ENCODE measurements around the gene ARRDC5. TPM values are rescaled to one million over a fixed set of nuclear protein-coding genes. Genes with fewer than 3 reads are reported as not detected.

ARRDC5 gene
- total and polyA plus RNA-seq, 4 experiments from 2014 or later: 0.52 to 13.2 (median 5.2) TPM

DNA sequence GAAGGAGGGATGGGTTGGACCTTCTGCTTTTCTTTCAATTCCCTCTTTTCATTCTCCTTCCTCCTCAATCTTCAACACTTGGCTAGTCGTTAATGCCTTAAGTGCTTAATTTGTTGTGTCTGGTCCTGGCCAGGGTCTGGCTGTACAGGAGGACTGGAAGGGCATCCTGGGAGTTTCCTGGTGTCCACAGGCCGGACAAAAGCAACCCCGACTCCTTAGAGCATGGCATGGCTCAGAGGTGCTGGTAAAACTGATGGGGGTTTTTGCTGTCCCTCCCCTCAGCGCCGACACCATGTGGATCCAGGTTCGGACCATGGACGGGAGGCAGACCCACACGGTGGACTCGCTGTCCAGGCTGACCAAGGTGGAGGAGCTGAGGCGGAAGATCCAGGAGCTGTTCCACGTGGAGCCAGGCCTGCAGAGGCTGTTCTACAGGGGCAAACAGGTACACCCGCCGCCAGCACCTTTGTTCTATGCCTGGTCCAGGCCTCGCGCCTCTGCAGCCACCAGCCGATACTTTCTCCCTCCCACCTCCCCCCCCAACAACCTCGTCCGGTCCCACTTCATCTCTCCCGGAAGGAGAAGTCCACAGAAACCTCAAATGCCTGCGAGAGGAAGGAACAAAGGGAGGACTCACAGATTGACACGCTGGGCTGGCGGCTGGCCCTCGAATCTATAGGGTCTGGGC, 8.0 kb upstream of the ARRDC5 start:
- H3K36me3 Mint-ChIP-seq: peaks cover 0 to 5% of the 10 kb centered on the region in 2 donors
- peak overlapping the region; percentile 84 to 100 (median 92) for H3K4me3 Mint-ChIP-seq
- ChIA-PET POLR2A (ENCODE audit: partially characterized antibody) (interaction anchor here (1.2 to 7.4 kb wide), 6 partner anchors 39 to 119 kb away, joined by 3 to 113 read pairs (median 6); partner anchors contain the start of genes FEM1A, KDM4B and PLIN3), CTCF (ENCODE audit: partially characterized antibody) (interaction anchor here (0.6 to 6.8 kb wide), 19 partner anchors 8 to 487 kb away, joined by 3 to 225 read pairs (median 7); partner anchors contain the start of genes ARRDC5, KDM4B and PLIN3)
- no peak for DNase-seq
- H3K27ac Mint-ChIP-seq: peak overlapping the region; percentile 66 to 98 (median 90)
- H3K36me3 ChIP-seq (ENCODE audit: insufficient read depth, low read length): no peaks in the 10 kb centered on the region
- peak overlapping the region; percentile 33 for H3K27ac ChIP-seq (ENCODE audit: low read depth, low read length)
- peak overlapping the region; percentile 49 to 71 for H3K4me3 ChIP-seq (ENCODE audit: low read length in 2 of 2)
- no peaks in the 10 kb centered on the region for H3K9me3 Mint-ChIP-seq
- peaks cover 24 to 62% (median 49%) of the 10 kb centered on the region in 4 donors for H3K4me1 Mint-ChIP-seq
- no peaks in the 10 kb centered on the region for H3K9me3 ChIP-seq (ENCODE audit: control insufficient read depth in 1 of 2, low read length in 2 of 2)
- intact Hi-C loops (cut with micrococcal nuclease): loop anchor here (1.0 kb wide), 2 partner anchors 38 to 99 kb away; no protein-coding TSS in a partner anchor
- peaks cover 64% of the 10 kb centered on the region for H3K4me1 ChIP-seq (ENCODE audit: insufficient read depth, low read length)
- no peaks in the 10 kb centered on the region for H3K27me3 Mint-ChIP-seq
- no peaks in the 10 kb centered on the region for H3K27me3 ChIP-seq (ENCODE audit: insufficient read depth, low read length)

DNA sequence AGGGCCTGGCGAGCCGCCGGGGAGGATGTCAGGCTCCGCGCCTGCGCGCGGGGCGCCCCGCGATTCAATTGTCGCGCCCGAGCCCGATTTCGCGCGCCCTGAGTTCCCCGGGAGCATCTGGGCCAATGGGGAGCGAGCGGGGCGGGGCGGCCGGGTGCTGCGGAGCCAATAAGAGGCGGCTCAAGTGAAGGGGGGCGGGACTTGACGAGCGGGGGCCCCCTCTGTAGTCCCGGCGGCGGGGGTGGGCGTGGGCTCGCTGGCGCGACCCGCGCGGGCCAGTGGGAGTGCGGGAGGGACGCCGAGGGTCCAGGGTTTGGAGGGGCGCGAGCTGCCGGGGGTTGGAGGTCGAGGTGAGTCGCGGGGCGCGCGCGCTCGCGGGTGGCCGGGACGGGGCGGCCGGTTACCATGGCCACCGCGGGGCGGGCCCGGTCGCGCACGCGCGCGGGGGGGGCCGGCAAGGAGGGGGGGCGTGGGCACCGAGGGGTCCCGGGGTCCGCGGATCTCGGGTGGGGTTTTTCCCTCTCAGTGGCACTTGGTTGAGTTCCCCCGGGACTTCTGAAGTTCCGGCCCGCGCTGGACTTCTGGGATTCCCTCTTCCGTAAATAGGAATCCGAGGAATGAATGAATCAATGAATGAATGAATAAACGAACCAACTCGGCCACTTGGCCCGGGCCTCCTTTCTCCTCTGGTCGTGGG, 7.3 kb upstream of the ARRDC5 start:
- Mint-ChIP-seq H3K27me3 (no peaks in the 10 kb centered on the region), H3K9me3 (no peaks in the 10 kb centered on the region), H3K4me1 (peaks cover 23 to 55% (median 44%) of the 10 kb centered on the region in 4 donors), H3K36me3 (peaks cover 0 to 5% of the 10 kb centered on the region in 2 donors), H3K27ac (peak overlapping the region in 5 of 7 donors; percentile 14 to 98 (median 66)), H3K4me3 (peak overlapping the region; percentile 84 to 100 (median 92))
- Histone ChIP-seq H3K36me3 (ENCODE audit: insufficient read depth, low read length) (no peaks in the 10 kb centered on the region), H3K4me1 (ENCODE audit: insufficient read depth, low read length) (peaks cover 57% of the 10 kb centered on the region), H3K9me3 (ENCODE audit: control insufficient read depth in 1 of 2, low read length in 2 of 2) (no peaks in the 10 kb centered on the region), H3K27me3 (ENCODE audit: insufficient read depth, low read length) (no peaks in the 10 kb centered on the region), H3K4me3 (ENCODE audit: low read length in 2 of 2) (peak overlapping the region; percentile 49 to 71), H3K27ac (ENCODE audit: low read depth, low read length) (peak overlapping the region; percentile 33)
- intact Hi-C loops (cut with micrococcal nuclease): no loop called here
- POLR2A ChIA-PET (ENCODE audit: partially characterized antibody): interaction anchor here (1.6 kb wide), 1 partner anchor 119 kb away, joined by 3 read pairs; the partner anchor contains the start of gene FEM1A
- DNase-seq: peak; percentile 92 to 95 (median 93)
- CTCF ChIA-PET (ENCODE audit: partially characterized antibody): interaction anchor here (1.2 to 6.8 kb wide), 3 partner anchors 16 to 60 kb away, joined by 3 to 225 read pairs (median 7); partner anchors contain the start of gene PLIN3

DNA sequence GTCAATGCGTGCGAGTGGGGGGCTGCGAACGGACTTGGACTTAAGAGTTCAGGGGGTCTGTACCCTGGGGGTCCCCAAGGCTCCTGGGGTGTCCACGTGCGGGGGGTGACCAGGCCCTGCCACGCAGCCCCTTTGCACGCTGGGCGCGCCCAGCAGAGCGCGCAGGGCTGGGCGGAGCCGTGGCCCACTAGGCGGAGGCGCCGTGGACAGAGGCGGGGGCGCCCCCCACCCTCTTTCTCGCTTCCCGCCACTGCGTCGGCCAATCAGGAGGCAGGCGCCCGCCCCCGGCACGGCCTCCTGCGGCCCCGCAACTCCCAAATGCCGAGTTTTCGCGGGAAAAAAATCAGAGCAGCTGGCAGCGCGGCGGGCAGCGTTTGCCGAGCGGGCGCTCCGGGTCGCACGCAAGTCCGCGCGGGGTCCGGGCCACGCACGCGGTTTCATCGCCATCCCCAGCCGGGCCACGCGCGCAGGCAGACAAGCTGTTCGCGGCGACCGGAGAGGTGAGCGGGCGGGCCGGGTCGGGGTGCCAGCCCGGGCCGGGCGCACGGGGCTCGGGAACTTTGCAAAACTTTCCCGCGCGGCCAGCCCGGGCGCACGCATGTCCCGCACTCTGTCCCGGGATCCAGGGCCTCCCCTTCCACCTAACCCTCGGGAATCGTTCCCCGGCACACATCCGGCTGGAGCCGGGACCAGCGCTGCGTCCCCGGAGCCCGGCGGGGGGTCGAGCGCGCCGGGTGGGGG, 6.6 kb upstream of the ARRDC5 start, which contains the start of gene UHRF1:
UHRF1 (plus strand) TSS at position 346 of the 741 bp plus-strand sequence. CDS start 1,385 bp downstream, outside the sequence.
- Histone ChIP-seq H3K4me1 (ENCODE audit: insufficient read depth, low read length) (peaks cover 50% of the 10 kb centered on the region), H3K36me3 (ENCODE audit: insufficient read depth, low read length) (no peaks in the 10 kb centered on the region), H3K4me3 (ENCODE audit: low read length in 2 of 2) (peak within 1 kb of the TSS; percentile 49 to 71), H3K9me3 (ENCODE audit: control insufficient read depth in 1 of 2, low read length in 2 of 2) (no peaks in the 10 kb centered on the region), H3K27me3 (ENCODE audit: insufficient read depth, low read length) (no peaks in the 10 kb centered on the region), H3K27ac (ENCODE audit: low read depth, low read length) (peak within 1 kb of the TSS; percentile 33)
- Mint-ChIP-seq H3K27me3 (no peaks in the 10 kb centered on the region), H3K27ac (peak within 1 kb of the TSS in 4 of 7 donors; percentile 51 to 98 (median 77)), H3K9me3 (no peaks in the 10 kb centered on the region), H3K4me3 (peak within 1 kb of the TSS; percentile 84 to 100 (median 92)), H3K36me3 (peaks cover 0 to 5% of the 10 kb centered on the region in 2 donors), H3K4me1 (peaks cover 17 to 49% (median 38%) of the 10 kb centered on the region in 4 donors)
- no peak for DNase-seq
- intact Hi-C loops (cut with micrococcal nuclease): no loop called here
- ChIA-PET POLR2A (ENCODE audit: partially characterized antibody) (no interaction called here), CTCF (ENCODE audit: partially characterized antibody) (no interaction called here)

DNA sequence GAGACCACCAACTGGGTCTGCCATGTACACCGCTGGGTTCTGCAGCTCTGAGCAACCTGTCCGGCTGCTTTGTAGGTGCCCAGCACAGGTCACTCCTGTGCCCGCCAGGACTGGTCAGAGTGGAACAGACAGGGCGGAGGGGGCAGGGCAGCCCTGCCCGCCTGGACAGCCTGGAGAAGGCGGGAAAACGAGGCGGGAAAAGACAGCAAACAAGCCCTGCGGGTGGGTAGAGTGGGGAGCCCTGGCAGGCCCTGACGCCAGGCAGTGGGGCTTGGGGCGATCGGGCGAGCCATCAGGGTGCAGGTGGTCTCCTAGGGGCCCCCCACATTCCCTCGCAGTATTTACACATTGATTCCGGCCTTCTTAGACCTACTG, 6.1 kb upstream of the ARRDC5 start:
- ChIA-PET POLR2A (ENCODE audit: partially characterized antibody) (no interaction called here), CTCF (ENCODE audit: partially characterized antibody) (no interaction called here)
- Mint-ChIP-seq H3K27me3 (no peaks in the 10 kb centered on the region), H3K27ac (no peak overlapping the region), H3K4me1 (peaks cover 13 to 43% (median 33%) of the 10 kb centered on the region in 4 donors), H3K9me3 (no peaks in the 10 kb centered on the region), H3K4me3 (peak overlapping the region; percentile 9 to 71 (median 56)), H3K36me3 (peaks cover 0 to 5% of the 10 kb centered on the region in 2 donors)
- DNase-seq: no peak
- no peak overlapping the region for H3K27ac ChIP-seq (ENCODE audit: low read depth, low read length)
- no peaks in the 10 kb centered on the region for H3K9me3 ChIP-seq (ENCODE audit: control insufficient read depth in 1 of 2, low read length in 2 of 2)
- peaks cover 44% of the 10 kb centered on the region for H3K4me1 ChIP-seq (ENCODE audit: insufficient read depth, low read length)
- H3K36me3 ChIP-seq (ENCODE audit: insufficient read depth, low read length): no peaks in the 10 kb centered on the region
- no peaks in the 10 kb centered on the region for H3K27me3 ChIP-seq (ENCODE audit: insufficient read depth, low read length)
- peak overlapping the region in 1 of 2 donors; percentile 49 for H3K4me3 ChIP-seq (ENCODE audit: low read length in 2 of 2)
- intact Hi-C loops (cut with micrococcal nuclease): no loop called here

DNA sequence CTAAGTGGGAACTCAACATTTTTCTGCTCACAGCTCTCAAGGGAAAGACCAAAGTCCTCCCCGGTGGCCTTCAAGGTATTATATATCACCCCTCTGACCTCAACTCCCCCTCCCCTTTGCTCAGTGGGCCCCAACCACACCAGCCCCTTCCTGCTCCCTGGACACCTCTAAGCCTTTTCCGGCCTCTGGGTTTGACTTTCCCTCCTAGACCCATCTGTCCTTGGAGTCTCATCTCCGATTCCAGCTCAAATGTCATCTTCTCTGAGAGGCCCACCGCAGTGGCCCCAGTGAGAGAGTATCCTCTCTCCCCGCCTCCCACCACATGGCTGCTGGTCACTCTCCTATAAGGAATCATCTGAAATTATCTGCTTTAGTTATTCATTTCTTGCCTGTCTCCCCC, 5.7 kb upstream of the ARRDC5 start:
- Mint-ChIP-seq H3K36me3 (peaks cover 0 to 5% of the 10 kb centered on the region in 2 donors), H3K27ac (peak overlapping the region in 2 of 7 donors; percentile 22 to 51), H3K4me1 (peaks cover 13 to 41% (median 32%) of the 10 kb centered on the region in 4 donors), H3K4me3 (peak overlapping the region; percentile 9 to 71 (median 56)), H3K27me3 (no peaks in the 10 kb centered on the region), H3K9me3 (no peaks in the 10 kb centered on the region)
- Histone ChIP-seq H3K4me3 (ENCODE audit: low read length in 2 of 2) (no peak overlapping the region), H3K36me3 (ENCODE audit: insufficient read depth, low read length) (no peaks in the 10 kb centered on the region), H3K27me3 (ENCODE audit: insufficient read depth, low read length) (no peaks in the 10 kb centered on the region), H3K9me3 (ENCODE audit: control insufficient read depth in 1 of 2, low read length in 2 of 2) (no peaks in the 10 kb centered on the region), H3K4me1 (ENCODE audit: insufficient read depth, low read length) (peaks cover 40% of the 10 kb centered on the region), H3K27ac (ENCODE audit: low read depth, low read length) (no peak overlapping the region)
- DNase-seq: no peak
- intact Hi-C loops (cut with micrococcal nuclease): no loop called here
- POLR2A ChIA-PET (ENCODE audit: partially characterized antibody): no interaction called here
- CTCF ChIA-PET (ENCODE audit: partially characterized antibody): interaction anchor here (1.5 to 1.6 kb wide), 2 partner anchors 34 to 62 kb away, joined by 3 to 4 read pairs; no protein-coding TSS in a partner anchor

DNA sequence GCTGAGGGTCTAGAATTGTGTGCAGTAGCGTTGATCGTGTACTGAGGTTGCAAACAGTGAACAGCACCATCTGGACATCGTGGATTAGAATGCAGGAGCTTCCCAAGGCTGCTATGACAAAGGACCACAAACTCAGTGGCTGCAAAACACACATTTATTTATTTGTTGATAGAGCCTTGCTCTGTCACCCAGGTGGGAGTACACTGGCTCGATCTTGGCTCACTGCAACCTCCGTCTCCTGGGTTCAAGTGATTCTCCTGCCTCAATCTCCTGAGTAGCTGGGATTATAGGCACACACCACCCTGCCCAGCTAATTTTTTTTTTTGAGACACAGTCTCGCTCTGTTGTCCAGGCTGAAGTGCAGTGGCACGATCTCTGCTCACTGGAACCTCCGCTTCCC, 4.3 kb upstream of the ARRDC5 start:
- Mint-ChIP-seq H3K36me3 (peaks cover 0 to 7% of the 10 kb centered on the region in 2 donors), H3K27me3 (no peaks in the 10 kb centered on the region), H3K9me3 (no peaks in the 10 kb centered on the region), H3K4me1 (peaks cover 9 to 27% (median 20%) of the 10 kb centered on the region in 4 donors), H3K4me3 (no peak overlapping the region), H3K27ac (no peak overlapping the region)
- intact Hi-C loops (cut with micrococcal nuclease): no loop called here
- H3K36me3 ChIP-seq (ENCODE audit: insufficient read depth, low read length): no peaks in the 10 kb centered on the region
- peaks cover 27% of the 10 kb centered on the region for H3K4me1 ChIP-seq (ENCODE audit: insufficient read depth, low read length)
- H3K27ac ChIP-seq (ENCODE audit: low read depth, low read length): no peak overlapping the region
- H3K9me3 ChIP-seq (ENCODE audit: control insufficient read depth in 1 of 2, low read length in 2 of 2): no peaks in the 10 kb centered on the region
- no peaks in the 10 kb centered on the region for H3K27me3 ChIP-seq (ENCODE audit: insufficient read depth, low read length)
- CTCF ChIA-PET (ENCODE audit: partially characterized antibody): interaction anchor here (0.8 to 1.6 kb wide), 3 partner anchors 33 to 123 kb away, joined by 3 to 4 read pairs (median 3); no protein-coding TSS in a partner anchor
- DNase-seq: no peak
- no peak overlapping the region for H3K4me3 ChIP-seq (ENCODE audit: low read length in 2 of 2)
- POLR2A ChIA-PET (ENCODE audit: partially characterized antibody): interaction anchor here (0.9 kb wide), 1 partner anchor 10 kb away, joined by 3 read pairs; no protein-coding TSS in a partner anchor
